ENCODE data around the gene COQ8A.

Gene COQ8A

GRCh38 chr1:226940029-226940805, at the start of gene COQ8A:
COQ8A (plus strand) TSS chr1:226940294; CDS start chr1:226961386, 21,092 bp downstream.
- H3K36me3 ChIP-seq (ENCODE audit: control insufficient read depth in 1 of 2, insufficient read depth in 2 of 2, low read length in 2 of 2): peaks cover 0 to 6% of the 10 kb centered on the region in 2 donors
- no peaks in the 10 kb centered on the region for H3K27me3 ChIP-seq (ENCODE audit: low read depth, low read length)
- peaks cover 27 to 29% of the 10 kb centered on the region in 2 donors for H3K4me1 ChIP-seq (ENCODE audit: control insufficient read depth in 1 of 2, insufficient read depth in 2 of 2, low read length in 2 of 2)
- H3K9me3 ChIP-seq (ENCODE audit: control insufficient read depth in 1 of 2, low read length in 2 of 2): peaks cover 0 to 2% of the 10 kb centered on the region in 2 donors
- peak within 1 kb of the TSS; percentile 85 to 97 for H3K4me3 ChIP-seq (ENCODE audit: low read depth in 1 of 2, low read length in 2 of 2)
- peak within 1 kb of the TSS; percentile 96 for H3K27ac ChIP-seq (ENCODE audit: low read length)

GRCh38 chr1:226890331-226891108, 49.6 kb upstream of the COQ8A start:
- Histone ChIP-seq H3K27ac (ENCODE audit: low read length) (no peak overlapping the region), H3K36me3 (ENCODE audit: control insufficient read depth in 1 of 2, insufficient read depth in 2 of 2, low read length in 2 of 2) (peaks cover 29 to 60% of the 10 kb centered on the region in 2 donors), H3K4me3 (ENCODE audit: low read depth in 1 of 2, low read length in 2 of 2) (no peak overlapping the region), H3K27me3 (ENCODE audit: low read depth, low read length) (no peaks in the 10 kb centered on the region), H3K4me1 (ENCODE audit: control insufficient read depth in 1 of 2, insufficient read depth in 2 of 2, low read length in 2 of 2) (peaks cover 3 to 7% of the 10 kb centered on the region in 2 donors), H3K9me3 (ENCODE audit: control insufficient read depth in 1 of 2, low read length in 2 of 2) (no peaks in the 10 kb centered on the region)

- Histone ChIP-seq H3K36me3 (ENCODE audit: control insufficient read depth in 1 of 2, insufficient read depth in 2 of 2, low read length in 2 of 2) (peaks cover 27 to 65% of the 10 kb centered on the region in 2 donors), H3K4me3 (ENCODE audit: low read depth in 1 of 2, low read length in 2 of 2) (no peak overlapping the region), H3K9me3 (ENCODE audit: control insufficient read depth in 1 of 2, low read length in 2 of 2) (no peaks in the 10 kb centered on the region), H3K4me1 (ENCODE audit: control insufficient read depth in 1 of 2, insufficient read depth in 2 of 2, low read length in 2 of 2) (peaks cover 0 to under 1% of the 10 kb centered on the region in 2 donors), H3K27ac (ENCODE audit: low read length) (no peak overlapping the region), H3K27me3 (ENCODE audit: low read depth, low read length) (no peaks in the 10 kb centered on the region)
Measured at GRCh38 chr1:226891346-226891745, 48.7 kb upstream of the COQ8A start.

- H3K4me1 ChIP-seq (ENCODE audit: control insufficient read depth in 1 of 2, insufficient read depth in 2 of 2, low read length in 2 of 2): no peaks in the 10 kb centered on the region
- H3K36me3 ChIP-seq (ENCODE audit: control insufficient read depth in 1 of 2, insufficient read depth in 2 of 2, low read length in 2 of 2): peaks cover 25 to 67% of the 10 kb centered on the region in 2 donors
- H3K4me3 ChIP-seq (ENCODE audit: low read depth in 1 of 2, low read length in 2 of 2): no peak overlapping the region
- no peak overlapping the region for H3K27ac ChIP-seq (ENCODE audit: low read length)
- H3K27me3 ChIP-seq (ENCODE audit: low read depth, low read length): no peaks in the 10 kb centered on the region
- H3K9me3 ChIP-seq (ENCODE audit: control insufficient read depth in 1 of 2, low read length in 2 of 2): no peaks in the 10 kb centered on the region
Measured at GRCh38 chr1:226891846-226892523, 48.1 kb upstream of the COQ8A start.

- Histone ChIP-seq H3K4me3 (ENCODE audit: low read depth in 1 of 2, low read length in 2 of 2) (no peak overlapping the region), H3K27me3 (ENCODE audit: low read depth, low read length) (no peaks in the 10 kb centered on the region), H3K9me3 (ENCODE audit: control insufficient read depth in 1 of 2, low read length in 2 of 2) (no peaks in the 10 kb centered on the region), H3K36me3 (ENCODE audit: control insufficient read depth in 1 of 2, insufficient read depth in 2 of 2, low read length in 2 of 2) (peaks cover 25 to 62% of the 10 kb centered on the region in 2 donors), H3K4me1 (ENCODE audit: control insufficient read depth in 1 of 2, insufficient read depth in 2 of 2, low read length in 2 of 2) (no peaks in the 10 kb centered on the region), H3K27ac (ENCODE audit: low read length) (no peak overlapping the region)
Measured at GRCh38 chr1:226892524-226892875, 47.6 kb upstream of the COQ8A start.

- Histone ChIP-seq H3K36me3 (ENCODE audit: control insufficient read depth in 1 of 2, insufficient read depth in 2 of 2, low read length in 2 of 2) (peaks cover 25 to 56% of the 10 kb centered on the region in 2 donors), H3K4me1 (ENCODE audit: control insufficient read depth in 1 of 2, insufficient read depth in 2 of 2, low read length in 2 of 2) (no peaks in the 10 kb centered on the region)
Measured at GRCh38 chr1:226893936-226894335, 46.2 kb upstream of the COQ8A start.

GRCh38 chr1:226894826-226895225, 45.3 kb upstream of the COQ8A start:
- Histone ChIP-seq H3K27ac (ENCODE audit: low read length) (no peak overlapping the region), H3K36me3 (ENCODE audit: control insufficient read depth in 1 of 2, insufficient read depth in 2 of 2, low read length in 2 of 2) (peaks cover 32 to 59% of the 10 kb centered on the region in 2 donors), H3K9me3 (ENCODE audit: control insufficient read depth in 1 of 2, low read length in 2 of 2) (no peaks in the 10 kb centered on the region), H3K4me1 (ENCODE audit: control insufficient read depth in 1 of 2, insufficient read depth in 2 of 2, low read length in 2 of 2) (no peaks in the 10 kb centered on the region), H3K4me3 (ENCODE audit: low read depth in 1 of 2, low read length in 2 of 2) (no peak overlapping the region), H3K27me3 (ENCODE audit: low read depth, low read length) (no peaks in the 10 kb centered on the region)

More at GRCh38 chr1:226893936-226894335, 46.2 kb upstream of the COQ8A start:
- Histone ChIP-seq H3K4me3 (ENCODE audit: low read depth in 1 of 2, low read length in 2 of 2) (no peak overlapping the region), H3K27ac (ENCODE audit: low read length) (no peak overlapping the region), H3K27me3 (ENCODE audit: low read depth, low read length) (no peaks in the 10 kb centered on the region), H3K9me3 (ENCODE audit: control insufficient read depth in 1 of 2, low read length in 2 of 2) (no peaks in the 10 kb centered on the region)

GRCh38 chr1:226895644-226896043, 44.5 kb upstream of the COQ8A start:
- no peaks in the 10 kb centered on the region for H3K9me3 ChIP-seq (ENCODE audit: control insufficient read depth in 1 of 2, low read length in 2 of 2)
- no peaks in the 10 kb centered on the region for H3K4me1 ChIP-seq (ENCODE audit: control insufficient read depth in 1 of 2, insufficient read depth in 2 of 2, low read length in 2 of 2)
- no peaks in the 10 kb centered on the region for H3K27me3 ChIP-seq (ENCODE audit: low read depth, low read length)
- H3K4me3 ChIP-seq (ENCODE audit: low read depth in 1 of 2, low read length in 2 of 2): no peak overlapping the region
- H3K27ac ChIP-seq (ENCODE audit: low read length): no peak overlapping the region
- peaks cover 29 to 59% of the 10 kb centered on the region in 2 donors for H3K36me3 ChIP-seq (ENCODE audit: control insufficient read depth in 1 of 2, insufficient read depth in 2 of 2, low read length in 2 of 2)

- Histone ChIP-seq H3K36me3 (ENCODE audit: control insufficient read depth in 1 of 2, insufficient read depth in 2 of 2, low read length in 2 of 2) (peaks cover 18 to 52% of the 10 kb centered on the region in 2 donors), H3K9me3 (ENCODE audit: control insufficient read depth in 1 of 2, low read length in 2 of 2) (no peaks in the 10 kb centered on the region), H3K4me3 (ENCODE audit: low read depth in 1 of 2, low read length in 2 of 2) (no peak overlapping the region), H3K4me1 (ENCODE audit: control insufficient read depth in 1 of 2, insufficient read depth in 2 of 2, low read length in 2 of 2) (no peaks in the 10 kb centered on the region), H3K27ac (ENCODE audit: low read length) (no peak overlapping the region), H3K27me3 (ENCODE audit: low read depth, low read length) (no peaks in the 10 kb centered on the region)
Measured at GRCh38 chr1:226898246-226898645, 41.8 kb upstream of the COQ8A start.

- Histone ChIP-seq H3K27ac (ENCODE audit: low read length) (no peak overlapping the region), H3K36me3 (ENCODE audit: control insufficient read depth in 1 of 2, insufficient read depth in 2 of 2, low read length in 2 of 2) (peaks cover 8 to 29% of the 10 kb centered on the region in 2 donors), H3K27me3 (ENCODE audit: low read depth, low read length) (no peaks in the 10 kb centered on the region), H3K9me3 (ENCODE audit: control insufficient read depth in 1 of 2, low read length in 2 of 2) (no peaks in the 10 kb centered on the region), H3K4me1 (ENCODE audit: control insufficient read depth in 1 of 2, insufficient read depth in 2 of 2, low read length in 2 of 2) (no peaks in the 10 kb centered on the region), H3K4me3 (ENCODE audit: low read depth in 1 of 2, low read length in 2 of 2) (no peak overlapping the region)
Measured at GRCh38 chr1:226901421-226901820, 38.7 kb upstream of the COQ8A start.

- peaks cover 8 to 23% of the 10 kb centered on the region in 2 donors for H3K36me3 ChIP-seq (ENCODE audit: control insufficient read depth in 1 of 2, insufficient read depth in 2 of 2, low read length in 2 of 2)
- H3K4me3 ChIP-seq (ENCODE audit: low read depth in 1 of 2, low read length in 2 of 2): no peak overlapping the region
- H3K27ac ChIP-seq (ENCODE audit: low read length): no peak overlapping the region
- no peaks in the 10 kb centered on the region for H3K4me1 ChIP-seq (ENCODE audit: control insufficient read depth in 1 of 2, insufficient read depth in 2 of 2, low read length in 2 of 2)
- no peaks in the 10 kb centered on the region for H3K27me3 ChIP-seq (ENCODE audit: low read depth, low read length)
- no peaks in the 10 kb centered on the region for H3K9me3 ChIP-seq (ENCODE audit: control insufficient read depth in 1 of 2, low read length in 2 of 2)
Measured at GRCh38 chr1:226902601-226903000, 37.5 kb upstream of the COQ8A start.
